Activated naive CD8-positive, alpha-beta T cell treated with anti-CD3 and anti-CD28 coated beads, Interleukin-2, amount 50 U/mL, for 16 hours (primary cell): Measurements from ENCODE around the gene PCDHA1.

ENCODE experiments used
- DNase-seq: peaks from one replicate; pipeline ENCODE4 v3.0.0-alpha.2; 2020; ENCODE audit warnings: low read depth, low spot score

Gene PCDHA1

GRCh38 chr5:140923601-140924000 is 137.7 kb downstream of the PCDHA1 start:
- no peak for DNase-seq

- DNase-seq = no peak
Observed at GRCh38 chr5:140925806-140926442, 140.0 kb downstream of the PCDHA1 start, which contains the start of gene PCDHAC1. Gene PCDHAC1, plus strand, starts transcription at chr5:140926299. Its CDS starts 594 bp downstream, at chr5:140926893.

- no peak for DNase-seq
Observed at GRCh38 chr5:140926443-140927227, 140.7 kb downstream of the PCDHA1 start.

DNA sequence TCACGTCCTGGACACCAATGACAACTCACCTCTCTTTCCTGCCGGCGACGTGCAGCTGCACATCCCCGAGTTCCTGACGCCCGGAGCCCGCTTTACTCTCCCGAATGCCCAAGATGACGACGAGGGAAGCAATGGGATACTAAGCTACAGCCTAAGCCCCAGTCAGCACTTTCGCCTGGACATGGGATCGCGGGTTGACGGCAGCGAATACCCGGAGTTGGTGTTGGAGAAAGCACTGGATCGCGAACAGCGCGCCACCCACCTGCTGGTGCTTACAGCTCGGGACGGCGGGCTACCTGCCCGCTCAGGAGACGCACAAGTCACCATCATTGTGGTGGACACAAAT is 141.3 kb downstream of the PCDHA1 start:
- no peak for DNase-seq

DNA sequence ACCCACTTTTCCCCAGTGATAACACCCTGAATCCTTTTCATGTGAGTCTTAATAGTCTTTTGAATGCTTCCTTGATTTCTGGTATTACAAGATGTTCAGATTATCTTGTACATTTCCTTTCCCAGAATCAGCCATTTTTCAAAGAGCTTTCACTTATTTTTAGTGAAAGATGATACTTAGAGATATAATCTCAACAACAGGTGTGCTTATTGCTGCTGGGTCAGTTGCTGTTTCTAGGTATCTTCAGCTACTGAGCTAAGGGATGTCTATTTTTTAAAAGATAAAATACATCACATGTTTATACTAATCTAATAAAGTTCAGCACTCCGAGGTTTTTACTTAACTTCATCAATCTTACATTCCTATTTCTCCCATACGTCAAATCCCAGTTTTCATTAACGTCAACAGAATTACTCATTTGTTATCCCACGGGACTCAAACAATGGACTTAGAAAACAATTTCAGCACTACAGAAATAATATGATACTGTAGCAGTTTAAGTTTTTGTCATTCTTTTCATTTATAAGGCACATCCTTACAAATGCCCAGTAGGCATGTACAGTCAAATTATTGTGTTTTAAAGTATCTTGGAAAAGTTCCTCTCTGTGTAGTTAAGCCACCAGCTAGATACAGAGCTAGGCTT is 149.1 kb downstream of the PCDHA1 start:
- no peak for DNase-seq

DNA sequence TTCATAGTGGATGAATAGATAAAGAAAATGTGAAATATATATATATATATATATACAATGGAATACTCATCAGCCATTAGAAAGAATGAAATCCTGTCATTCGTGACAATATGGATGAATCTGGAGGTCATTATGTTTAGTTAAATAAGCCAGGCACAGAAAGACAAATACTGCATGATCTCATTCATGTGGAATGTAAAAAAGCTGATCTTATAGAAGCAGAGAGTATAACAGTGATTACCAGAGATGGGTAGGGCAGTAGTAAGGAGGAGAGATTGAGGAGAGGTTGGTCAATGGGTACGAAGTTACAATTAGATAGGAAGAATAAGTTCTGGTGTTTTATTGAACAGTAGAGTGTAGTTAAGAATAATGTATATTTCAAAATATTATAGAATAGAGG is 160.6 kb downstream of the PCDHA1 start:
- no peak for DNase-seq

GRCh38 chr5:140951636-140952035 is 165.7 kb downstream of the PCDHA1 start:
- DNase-seq = no peak

DNA sequence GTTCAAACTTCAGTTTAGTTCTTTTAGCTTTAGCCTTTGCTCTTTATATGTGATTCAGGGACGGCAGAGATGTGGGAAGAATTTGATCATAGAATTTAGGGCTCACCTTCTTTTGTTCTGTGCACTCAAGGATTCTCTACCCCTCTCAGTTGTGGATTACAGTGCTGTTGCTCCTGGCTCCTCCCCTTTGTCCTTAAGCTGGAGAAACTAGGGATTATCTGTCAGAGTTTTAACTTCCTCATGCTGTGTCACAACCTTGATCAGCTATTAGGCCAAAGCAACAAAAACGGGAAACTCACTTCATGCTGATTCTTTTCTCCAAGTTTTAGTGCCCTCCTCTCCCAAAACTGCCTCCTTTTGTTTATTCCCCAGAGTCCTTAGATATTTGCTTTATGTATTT is 167.3 kb downstream of the PCDHA1 start:
- no peak for DNase-seq

GRCh38 chr5:140962190-140962589 is 176.2 kb downstream of the PCDHA1 start:
- no peak for DNase-seq

DNA sequence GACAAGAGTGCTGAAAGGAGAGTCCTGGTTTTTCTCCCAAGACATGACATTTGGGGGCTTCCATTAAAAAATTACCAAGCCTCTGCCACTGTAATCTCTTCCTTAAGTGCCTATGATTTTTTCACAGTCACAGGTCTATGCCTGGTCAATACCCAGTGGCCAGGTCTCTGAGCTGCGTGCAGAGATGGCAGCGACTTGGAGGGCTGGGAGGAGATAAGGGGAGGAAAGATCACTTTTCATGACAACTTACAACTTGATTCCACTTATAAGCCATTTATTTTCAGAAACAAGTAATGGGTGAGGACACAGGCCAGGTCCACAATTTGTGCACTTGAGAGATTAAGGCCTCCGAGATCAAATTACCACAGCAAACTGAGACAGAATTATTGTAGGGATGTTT is 178.4 kb downstream of the PCDHA1 start:
- DNase-seq = no peak

- DNase-seq = no peak
Observed at GRCh38 chr5:140965905-140966292, 180.0 kb downstream of the PCDHA1 start.

- no peak for DNase-seq
Observed at GRCh38 chr5:140966293-140967225, 180.6 kb downstream of the PCDHA1 start, which contains the start of gene PCDHAC2. Gene PCDHAC2, plus strand, starts transcription at chr5:140966476. Its CDS starts 291 bp downstream, at chr5:140966767.

DNA sequence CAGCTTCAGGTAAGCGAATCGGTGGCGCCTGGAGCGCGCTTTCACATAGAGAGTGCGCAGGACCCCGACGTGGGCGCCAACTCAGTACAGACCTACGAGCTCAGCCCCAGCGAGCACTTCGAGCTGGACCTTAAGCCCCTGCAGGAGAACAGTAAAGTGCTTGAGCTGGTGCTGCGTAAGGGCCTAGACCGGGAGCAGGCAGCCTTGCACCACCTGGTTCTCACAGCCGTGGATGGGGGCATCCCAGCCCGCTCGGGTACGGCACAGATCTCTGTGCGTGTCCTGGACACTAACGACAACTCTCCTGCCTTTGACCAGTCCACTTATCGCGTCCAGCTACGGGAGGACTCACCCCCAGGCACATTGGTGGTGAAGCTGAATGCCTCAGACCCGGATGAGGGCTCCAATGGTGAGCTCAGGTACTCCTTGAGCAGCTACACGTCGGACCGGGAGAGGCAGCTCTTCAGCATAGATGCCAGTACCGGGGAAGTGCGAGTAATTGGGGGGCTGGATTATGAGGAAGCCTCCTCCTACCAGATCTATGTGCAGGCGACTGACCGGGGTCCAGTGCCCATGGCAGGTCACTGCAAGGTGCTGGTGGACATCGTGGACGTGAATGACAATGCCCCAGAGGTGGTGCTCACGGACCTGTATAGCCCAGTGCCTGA is 181.4 kb downstream of the PCDHA1 start:
- DNase-seq = no peak

DNA sequence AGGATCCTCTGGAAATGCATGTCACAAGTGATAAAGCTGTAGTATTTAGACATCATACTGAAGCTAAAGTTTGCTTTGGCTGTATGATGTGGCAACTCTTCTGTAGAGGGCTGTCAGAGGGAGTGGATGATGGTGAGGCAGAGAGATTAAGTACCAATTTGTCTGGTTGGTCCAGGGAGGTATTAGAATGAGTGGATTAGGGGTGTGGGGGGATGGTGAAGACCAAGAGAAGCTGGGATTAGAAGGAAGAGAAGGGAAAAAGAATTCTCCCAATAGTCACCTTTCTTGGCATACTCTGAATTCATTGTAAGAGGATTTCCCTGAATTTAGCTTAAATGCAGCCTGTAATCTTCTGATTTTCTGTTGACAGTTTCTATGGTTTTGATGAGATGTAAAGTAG is 183.9 kb downstream of the PCDHA1 start:
- DNase-seq = no peak

- no peak for DNase-seq
Observed at GRCh38 chr5:140973550-140973949, 187.6 kb downstream of the PCDHA1 start.

- no peak for DNase-seq
Observed at GRCh38 chr5:140977003-140977402, 191.1 kb downstream of the PCDHA1 start.

- no peak for DNase-seq
Observed at GRCh38 chr5:140978260-140978659, 192.3 kb downstream of the PCDHA1 start.

DNA sequence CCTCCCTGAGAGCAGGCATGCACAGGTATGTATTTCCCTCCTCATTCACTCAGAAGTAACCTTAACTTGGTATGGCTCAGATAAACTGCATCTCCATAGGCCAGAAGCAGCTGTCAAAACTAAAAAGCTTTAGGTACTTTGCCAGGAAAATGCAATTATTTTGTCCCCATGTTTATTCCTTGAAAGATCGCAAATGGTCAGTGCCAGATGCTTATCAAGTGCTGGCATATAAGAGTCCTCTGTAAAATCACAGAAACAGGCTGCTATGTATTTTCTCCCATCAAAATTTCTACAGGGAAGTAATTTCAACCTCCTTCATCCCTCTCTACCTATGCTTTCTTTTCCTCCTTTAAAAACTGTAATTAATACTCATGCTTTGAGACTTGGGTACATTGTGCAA is 193.0 kb downstream of the PCDHA1 start:
- DNase-seq = no peak

DNA sequence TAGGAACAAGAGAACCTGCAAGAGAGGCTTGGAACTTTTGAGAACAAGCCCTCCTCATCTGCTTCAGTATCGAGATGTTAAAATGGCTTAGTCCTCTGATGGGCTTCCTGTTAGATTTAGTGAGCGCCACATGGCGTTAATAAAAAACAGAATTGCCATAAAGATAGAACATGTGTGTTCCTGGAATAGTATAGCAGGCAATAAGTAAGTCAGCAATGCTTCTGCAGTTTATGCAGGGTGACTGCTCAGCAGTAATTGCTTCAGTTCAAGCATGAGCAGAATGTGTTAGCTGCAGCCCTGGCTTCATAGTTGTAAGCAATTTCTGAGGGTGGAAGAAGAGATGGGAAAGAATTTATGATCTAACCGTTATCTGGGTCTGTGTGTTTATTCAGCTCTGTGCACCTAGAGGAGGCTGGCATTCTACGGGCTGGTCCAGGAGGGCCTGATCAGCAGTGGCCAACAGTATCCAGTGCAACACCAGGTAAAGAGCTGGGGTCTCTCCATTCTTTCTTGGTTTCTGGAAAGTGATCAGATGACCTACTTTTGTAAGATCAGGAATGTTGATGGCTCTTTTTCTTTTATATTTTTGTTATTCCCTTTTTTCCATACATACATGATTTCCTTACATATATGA is 196.3 kb downstream of the PCDHA1 start:
- no peak for DNase-seq

- DNase-seq = no peak
Observed at GRCh38 chr5:140986117-140986521, 200.2 kb downstream of the PCDHA1 start.

DNA sequence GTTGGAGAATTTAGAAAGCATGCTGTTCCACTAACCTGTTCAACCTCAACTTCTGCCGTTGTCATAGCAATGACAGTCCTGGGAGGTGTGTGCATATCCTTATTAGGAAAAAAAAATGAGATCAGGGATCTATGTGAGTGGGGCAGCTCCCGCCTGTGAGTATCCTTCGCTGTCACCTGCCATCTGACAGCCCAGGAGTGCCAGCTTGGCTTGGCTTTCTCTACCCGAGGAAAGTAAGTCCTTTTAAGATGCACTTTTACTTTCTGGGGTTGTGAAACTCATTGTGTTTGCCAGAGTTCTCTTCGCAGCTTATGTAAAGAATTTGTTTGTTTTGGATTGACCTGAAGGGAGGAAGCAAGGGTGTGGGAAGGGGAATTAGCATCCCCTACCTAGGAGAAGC is 202.2 kb downstream of the PCDHA1 start:
- DNase-seq = no peak
